ENCODE measurements around the gene SPATA2. TPM values are rescaled to one million over a fixed set of nuclear protein-coding genes. Genes with fewer than 3 reads are reported as not detected.

Gene SPATA2
- polyA plus RNA-seq, 2 of the 4 experiments (the other 2 are of a cell fraction), result 4.7 to 5.1 TPM

DNA sequence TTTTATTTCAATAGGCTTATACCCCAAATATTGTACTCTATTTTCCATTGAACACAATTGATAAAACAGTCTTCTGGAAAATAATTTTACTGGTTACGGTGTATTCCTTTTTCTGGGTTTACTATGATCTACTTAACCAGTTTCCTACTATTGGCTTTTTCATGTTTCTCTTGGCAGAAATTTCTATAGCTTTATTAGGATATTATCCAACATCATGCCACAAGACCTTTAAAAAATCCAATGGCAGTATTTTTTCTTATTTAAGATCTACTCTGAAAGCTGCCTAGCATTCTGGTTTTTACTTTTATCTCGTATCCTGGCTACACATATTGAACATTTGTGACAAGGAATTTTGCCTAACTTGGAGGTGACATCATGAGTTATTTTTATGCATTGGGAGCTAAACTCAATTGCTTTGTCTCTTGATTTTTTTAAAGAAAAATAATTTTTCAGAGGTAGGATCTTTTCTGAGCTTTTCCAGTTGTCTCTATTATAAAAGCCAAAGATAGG lies 57.2 kb downstream of the SPATA2 start (continued):
- no peak for TF ChIP-seq REST (IDR thresholded peaks at IDR 0.05)

GRCh38 chr20:49856904-49857303 lies 58.4 kb downstream of the SPATA2 start:
- FAIRE-seq (no peak), ATAC-seq (no peak), DNase-seq (ENCODE audit: low read depth in 1 of 2, low spot score in 1 of 2) (no peak)
- ChIA-PET CTCF (interaction anchor here (0.6 to 3.1 kb wide), 6 partner anchors 11 to 521 kb away, joined by 3 to 23 read pairs (median 5); no protein-coding TSS in a partner anchor), POLR2A (no interaction called here)
- Histone ChIP-seq H3K4me1 (peaks cover 28% of the 10 kb centered on the region), H3K4me3 (no peak overlapping the region), H3K27ac (no peak overlapping the region), H3K9me3 (no peaks in the 10 kb centered on the region), H3K4me2 (no peak overlapping the region)
- no peak for TF ChIP-seq RFX5 (IDR thresholded peaks at IDR 0.05)
- no peak for TF ChIP-seq ZFP36 (IDR thresholded peaks at IDR 0.05; ENCODE audit: borderline replicate concordance, partially characterized antibody)
- TF ChIP-seq JUNB (IDR thresholded peaks at IDR 0.05), result no peak
- TF ChIP-seq, protein P1, sequence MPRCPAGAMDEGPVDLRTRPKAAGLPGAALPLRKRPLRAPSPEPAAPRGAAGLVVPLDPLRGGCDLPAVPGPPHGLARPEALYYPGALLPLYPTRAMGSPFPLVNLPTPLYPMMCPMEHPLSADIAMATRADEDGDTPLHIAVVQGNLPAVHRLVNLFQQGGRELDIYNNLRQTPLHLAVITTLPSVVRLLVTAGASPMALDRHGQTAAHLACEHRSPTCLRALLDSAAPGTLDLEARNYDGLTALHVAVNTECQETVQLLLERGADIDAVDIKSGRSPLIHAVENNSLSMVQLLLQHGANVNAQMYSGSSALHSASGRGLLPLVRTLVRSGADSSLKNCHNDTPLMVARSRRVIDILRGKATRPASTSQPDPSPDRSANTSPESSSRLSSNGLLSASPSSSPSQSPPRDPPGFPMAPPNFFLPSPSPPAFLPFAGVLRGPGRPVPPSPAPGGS (IDR thresholded peaks at IDR 0.05), result no peak
- no peak for TF ChIP-seq EHMT2 (IDR thresholded peaks at IDR 0.05; ENCODE audit: low read depth)
- TF ChIP-seq EHF (CRISPR knock-in tag; IDR thresholded peaks at IDR 0.05), result no peak
- TF ChIP-seq MYC (IDR thresholded peaks at IDR 0.05; ENCODE audit: borderline replicate concordance, low read length), result no peak
- TF ChIP-seq TFCP2L1 (CRISPR knock-in tag; IDR thresholded peaks at IDR 0.05), result no peak
- TF ChIP-seq, protein P2, sequence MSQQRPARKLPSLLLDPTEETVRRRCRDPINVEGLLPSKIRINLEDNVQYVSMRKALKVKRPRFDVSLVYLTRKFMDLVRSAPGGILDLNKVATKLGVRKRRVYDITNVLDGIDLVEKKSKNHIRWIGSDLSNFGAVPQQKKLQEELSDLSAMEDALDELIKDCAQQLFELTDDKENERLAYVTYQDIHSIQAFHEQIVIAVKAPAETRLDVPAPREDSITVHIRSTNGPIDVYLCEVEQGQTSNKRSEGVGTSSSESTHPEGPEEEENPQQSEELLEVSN (IDR thresholded peaks at IDR 0.05; ENCODE audit: borderline replicate concordance, low read depth), result no peak
- TF ChIP-seq, protein P3, sequence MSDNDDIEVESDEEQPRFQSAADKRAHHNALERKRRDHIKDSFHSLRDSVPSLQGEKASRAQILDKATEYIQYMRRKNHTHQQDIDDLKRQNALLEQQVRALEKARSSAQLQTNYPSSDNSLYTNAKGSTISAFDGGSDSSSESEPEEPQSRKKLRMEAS (IDR thresholded peaks at IDR 0.05), result no peak
- no peak for TF ChIP-seq REST (IDR thresholded peaks at IDR 0.05)
- no peak for TF ChIP-seq BHLHE40 (IDR thresholded peaks at IDR 0.05; ENCODE audit: low read depth, low read length)
- no peak for TF ChIP-seq POLR2AphosphoS2 (conservative IDR thresholded peaks at IDR 0.05; ENCODE audit: low read length)
- TF ChIP-seq RAD21 (conservative IDR thresholded peaks at IDR 0.05 in 1 of 2, IDR thresholded peaks at IDR 0.05 in 1 of 2), result no peak
- TF ChIP-seq EP300 (IDR thresholded peaks at IDR 0.05), result no peak
- 93% methylated on average over 3 of the region's 3 CpGs for WGBS (ENCODE audit: missing lambda C conversion rate)
